SK-N-SH treated with all-trans-retinoic acid at 6 μM for 48 hours (cell line): ENCODE measurements around the gene ERG.

Experiments
- ARNTL ChIP-seq: fragments of 450-650 bp; formaldehyde crosslinking; IDR thresholded peaks from 2 replicates; pipeline ENCODE4 v1.5.0; 2020; ENCODE audit warnings: low read depth, mild to moderate bottlenecking, moderate library complexity, borderline replicate concordance
- CSDC2 ChIP-seq: fragments of 250-450 bp; sonication (Bioruptor Pico); IDR thresholded peaks from 2 replicates; pipeline ENCODE4 v1.5.0; 2020; ENCODE audit warnings: mild to moderate bottlenecking, moderate library complexity
- PPARA ChIP-seq: fragments of 250-450 bp; sonication (Bioruptor Pico); IDR thresholded peaks from 2 replicates; pipeline ENCODE4 v1.5.0; 2020; ENCODE audit warnings: mild to moderate bottlenecking, borderline replicate concordance
- TOX ChIP-seq: fragments of 250-450 bp; sonication (Bioruptor Pico); IDR thresholded peaks from 2 replicates; pipeline ENCODE4 v1.8.0; 2021; ENCODE audit warnings: mild to moderate bottlenecking, moderate library complexity, borderline replicate concordance
- ZFP3 ChIP-seq: fragments of 250-450 bp; sonication (Bioruptor Pico); IDR thresholded peaks from 2 replicates; pipeline ENCODE4 v1.5.0; 2020; ENCODE audit warnings: mild to moderate bottlenecking, moderate library complexity
- ZFP30 ChIP-seq: fragments of 450-650 bp; formaldehyde crosslinking; IDR thresholded peaks from 2 replicates; pipeline ENCODE4 v1.5.0; 2022; ENCODE audit warnings: mild to moderate bottlenecking, moderate library complexity
- ZNF565 ChIP-seq: fragments of 450-650 bp; formaldehyde crosslinking; conservative IDR thresholded peaks from 2 replicates; pipeline ENCODE4 v1.5.0; 2020; ENCODE audit warnings: low read depth, mild to moderate bottlenecking, moderate library complexity
- ZNF70 ChIP-seq: fragments of 450-650 bp; formaldehyde crosslinking; IDR thresholded peaks from 2 replicates; pipeline ENCODE4 v1.5.0; 2020; ENCODE audit warnings: mild to moderate bottlenecking, moderate library complexity
- TF ChIP-seq, protein P1 (sequence below): fragments of 250-450 bp; sonication (Bioruptor Pico); IDR thresholded peaks from 2 replicates; pipeline ENCODE4 v1.8.0; 2020; ENCODE audit warnings: mild to moderate bottlenecking, moderate library complexity, borderline replicate concordance

DNA sequence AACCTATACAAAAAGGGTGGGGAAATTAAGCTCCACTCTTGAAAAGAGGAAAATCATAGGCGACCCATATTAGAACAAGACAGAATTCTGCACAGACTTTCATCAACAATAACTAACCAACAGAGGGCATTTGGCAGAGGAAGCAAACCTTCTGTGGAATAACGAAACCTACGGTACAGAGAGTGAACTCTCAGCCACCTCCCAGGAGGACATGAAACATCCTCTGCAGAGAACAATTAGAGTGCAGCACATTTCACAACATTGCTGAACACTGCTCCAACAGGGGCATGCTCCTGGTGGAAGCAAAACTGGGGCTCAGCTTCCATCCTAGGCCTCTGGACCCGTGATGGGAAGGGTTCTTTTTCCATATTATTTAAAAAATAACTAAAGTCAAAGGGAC is 130.6 kb downstream of the ERG start:
- TF ChIP-seq, protein P1, sequence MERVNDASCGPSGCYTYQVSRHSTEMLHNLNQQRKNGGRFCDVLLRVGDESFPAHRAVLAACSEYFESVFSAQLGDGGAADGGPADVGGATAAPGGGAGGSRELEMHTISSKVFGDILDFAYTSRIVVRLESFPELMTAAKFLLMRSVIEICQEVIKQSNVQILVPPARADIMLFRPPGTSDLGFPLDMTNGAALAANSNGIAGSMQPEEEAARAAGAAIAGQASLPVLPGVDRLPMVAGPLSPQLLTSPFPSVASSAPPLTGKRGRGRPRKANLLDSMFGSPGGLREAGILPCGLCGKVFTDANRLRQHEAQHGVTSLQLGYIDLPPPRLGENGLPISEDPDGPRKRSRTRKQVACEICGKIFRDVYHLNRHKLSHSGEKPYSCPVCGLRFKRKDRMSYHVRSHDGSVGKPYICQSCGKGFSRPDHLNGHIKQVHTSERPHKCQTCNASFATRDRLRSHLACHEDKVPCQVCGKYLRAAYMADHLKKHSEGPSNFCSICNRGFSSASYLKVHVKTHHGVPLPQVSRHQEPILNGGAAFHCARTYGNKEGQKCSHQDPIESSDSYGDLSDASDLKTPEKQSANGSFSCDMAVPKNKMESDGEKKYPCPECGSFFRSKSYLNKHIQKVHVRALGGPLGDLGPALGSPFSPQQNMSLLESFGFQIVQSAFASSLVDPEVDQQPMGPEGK (CRISPR knock-in tag): no peak
- TF ChIP-seq ARNTL: no peak
- TF ChIP-seq CSDC2 (CRISPR knock-in tag): no peak
- TF ChIP-seq ZNF565 (CRISPR knock-in tag): no peak
- no peak for TF ChIP-seq ZFP3 (CRISPR knock-in tag)
- no peak for TF ChIP-seq ZFP30
- no peak for TF ChIP-seq ZNF70 (CRISPR knock-in tag)
- TF ChIP-seq TOX (CRISPR knock-in tag): no peak
- TF ChIP-seq PPARA (CRISPR knock-in tag): no peak
